ENCODE measurements around the gene GRM8.

Gene GRM8

GRCh38 chr7:126656165-126656564 lies 596.6 kb downstream of the GRM8 start:
- DNase-seq, result no peak

- no peak for DNase-seq
These were observed 615.2 kb downstream of the GRM8 start for GRCh38 chr7:126637538-126637937.

GRCh38 chr7:126635545-126635944 lies 617.2 kb downstream of the GRM8 start:
- DNase-seq, result no peak

DNA sequence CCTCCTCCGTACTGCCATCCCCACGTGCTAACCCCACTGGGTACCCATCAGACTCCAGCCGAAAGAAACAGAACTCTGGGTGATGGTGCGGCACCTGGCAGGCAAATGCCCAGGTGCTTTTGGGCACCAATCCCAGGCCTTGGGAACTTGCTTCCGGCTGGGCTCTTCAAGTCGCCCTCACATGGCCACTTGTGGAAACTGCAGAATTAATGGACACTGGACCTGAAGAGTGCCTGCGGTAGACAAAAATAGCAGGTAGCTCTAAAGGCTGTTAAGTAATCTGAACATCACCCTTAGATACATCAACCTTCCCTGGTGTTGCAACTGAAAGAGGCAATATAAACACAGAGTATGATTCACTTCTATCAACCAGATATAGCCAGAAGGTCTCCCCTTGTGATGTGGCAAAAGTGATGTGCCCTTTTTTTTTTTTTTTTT lies 644.4 kb downstream of the GRM8 start:
- DNase-seq, result peak; percentile 25

DNA sequence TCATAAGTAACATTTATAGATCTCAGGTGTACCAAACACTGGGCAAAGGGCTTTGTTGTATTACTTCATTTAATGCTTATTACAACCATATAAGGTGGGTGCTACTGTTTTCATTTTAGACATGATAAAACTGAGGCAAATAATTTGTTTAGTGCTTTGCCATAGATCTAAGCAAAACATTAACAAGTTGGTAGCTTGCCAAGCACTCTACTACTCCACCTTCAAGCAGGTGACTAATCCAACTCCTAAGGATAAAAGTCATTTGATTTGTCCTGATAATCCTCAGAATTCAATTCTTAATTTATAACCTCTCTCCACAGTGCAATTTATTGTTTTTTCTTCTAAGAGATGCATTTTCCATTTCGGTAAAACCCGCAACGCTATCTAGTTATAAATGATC lies 646.4 kb downstream of the GRM8 start:
- no peak for DNase-seq

DNA sequence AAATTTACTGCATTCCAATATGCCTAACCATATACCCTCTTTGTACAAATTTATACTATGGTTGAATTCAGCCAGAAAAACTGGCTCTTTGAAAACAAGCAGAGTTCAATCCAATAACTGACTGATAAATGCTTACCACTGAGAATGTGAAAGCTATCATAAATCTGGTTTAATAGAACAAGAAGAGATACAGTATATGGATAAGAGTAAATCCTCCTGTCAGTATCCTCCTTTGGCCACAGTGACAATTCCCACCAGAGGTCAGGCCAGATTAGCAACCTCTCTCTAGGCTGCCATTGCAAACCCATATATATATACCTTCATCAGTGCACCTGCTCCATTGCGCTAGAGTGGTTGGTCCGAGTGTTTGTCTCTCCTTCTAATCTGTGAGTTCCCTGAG lies 647.2 kb downstream of the GRM8 start:
- DNase-seq, result no peak

DNA sequence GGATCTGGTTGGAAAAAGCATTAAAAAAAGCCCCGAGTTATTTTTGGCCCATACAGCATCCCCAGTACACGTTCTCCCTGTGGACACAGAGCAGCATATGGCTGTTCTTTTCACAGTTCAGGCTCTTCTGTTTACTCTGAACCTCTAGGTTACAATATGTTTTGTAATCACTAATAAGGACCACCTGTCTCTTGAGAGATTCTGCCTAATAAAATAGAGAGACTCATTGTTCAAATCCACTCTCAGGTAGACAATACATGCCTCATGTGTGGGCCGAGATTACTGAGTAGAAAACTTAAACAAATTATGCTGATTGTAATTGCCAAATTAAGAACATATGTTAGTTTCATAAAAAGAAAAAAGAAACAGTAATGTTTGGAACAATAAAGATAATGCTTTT lies 647.7 kb downstream of the GRM8 start:
- DNase-seq, result no peak

DNA sequence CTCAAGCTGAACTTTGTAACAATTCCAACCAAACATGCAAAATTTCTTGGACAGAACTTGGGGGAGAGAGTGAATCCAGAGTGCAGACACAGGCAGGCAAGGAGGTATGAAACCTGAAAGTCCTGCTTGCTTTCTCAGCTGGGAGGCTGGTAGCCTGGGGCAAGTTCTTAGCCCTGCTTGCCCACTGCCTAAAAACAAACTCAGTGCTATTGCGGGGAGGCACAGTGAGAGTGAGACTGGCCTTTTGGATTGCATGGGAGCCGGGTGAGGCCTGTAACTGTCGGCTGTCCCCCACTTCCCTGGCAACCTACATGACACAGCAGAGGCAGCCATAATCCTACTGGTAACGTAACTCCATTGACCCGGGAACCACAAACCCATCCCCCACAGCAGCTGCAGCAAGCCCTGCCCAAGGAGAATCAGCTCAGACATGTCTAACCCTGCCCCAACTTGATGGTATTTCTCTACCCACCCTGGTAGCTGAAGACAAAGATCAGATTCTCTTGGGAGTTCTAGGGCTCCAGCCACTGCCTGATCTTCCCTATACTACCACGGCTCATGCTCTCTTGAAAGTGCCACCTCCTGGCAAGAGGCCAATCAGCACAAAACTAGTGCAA lies 663.6 kb downstream of the GRM8 start:
- DNase-seq, result no peak

DNA sequence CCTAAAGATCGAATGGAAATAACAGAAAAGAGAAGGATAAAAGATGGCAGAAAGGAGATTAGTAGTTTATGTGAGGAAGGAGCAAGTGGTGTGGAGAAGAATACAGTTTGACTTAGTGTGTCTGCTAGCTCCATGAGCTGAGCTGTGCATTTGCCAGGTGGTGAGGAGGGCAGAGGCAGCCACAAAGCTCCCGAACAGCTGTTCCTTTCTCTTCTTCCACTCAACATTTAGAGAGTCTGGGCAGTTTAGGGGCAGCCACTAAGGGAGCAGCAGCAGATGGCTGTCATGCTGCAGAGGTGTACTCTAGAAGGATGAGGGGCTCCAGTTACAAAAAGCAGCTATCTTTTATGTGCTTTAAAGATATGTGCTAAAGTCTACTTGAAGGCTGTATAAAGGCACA lies 674.4 kb downstream of the GRM8 start:
- DNase-seq, result no peak

DNA sequence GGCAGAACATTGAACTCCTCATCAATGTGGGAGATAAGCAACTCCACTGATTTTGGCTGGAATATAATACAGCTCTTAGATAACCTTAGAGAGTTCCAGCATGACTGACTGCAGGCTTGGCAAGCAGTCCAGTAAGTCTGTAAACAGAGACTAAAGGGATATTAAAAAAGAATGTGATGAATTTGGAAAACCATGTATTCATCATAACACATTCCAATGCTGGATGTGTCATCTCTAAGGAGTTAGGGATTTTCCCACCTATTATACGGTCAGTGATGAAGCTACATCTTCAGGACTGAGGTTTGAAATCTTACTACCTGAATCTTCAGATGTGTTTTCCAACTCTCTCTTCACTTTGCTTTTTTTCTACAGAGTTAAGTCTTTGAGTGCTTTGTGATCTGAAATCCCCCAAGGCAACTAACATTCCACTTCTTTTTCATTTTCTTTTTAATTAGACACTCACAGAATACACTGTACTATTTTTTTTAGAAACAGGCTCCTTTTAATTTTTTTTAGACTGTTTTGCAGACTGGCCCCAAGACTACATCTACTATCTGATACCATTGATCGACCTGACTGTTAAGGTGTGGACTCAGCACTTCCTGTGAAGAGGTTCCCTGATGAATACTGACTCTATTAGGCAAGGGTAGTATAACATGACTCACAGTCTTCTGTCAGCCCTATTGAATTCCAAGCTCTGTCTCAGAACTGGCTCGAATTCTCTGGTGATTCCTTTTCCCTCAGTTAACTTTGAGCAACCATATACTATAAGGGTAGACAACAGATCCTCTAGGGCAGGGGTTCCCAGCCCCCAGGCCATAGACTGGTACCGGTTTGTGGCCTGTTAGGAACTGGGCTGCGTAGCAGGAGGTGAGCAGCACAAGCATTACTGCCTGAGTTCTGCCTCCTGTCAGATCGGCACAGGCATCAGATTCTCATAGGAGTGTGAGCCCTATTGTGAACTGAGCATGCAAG lies 678.2 kb downstream of the GRM8 start:
- DNase-seq, result no peak

DNA sequence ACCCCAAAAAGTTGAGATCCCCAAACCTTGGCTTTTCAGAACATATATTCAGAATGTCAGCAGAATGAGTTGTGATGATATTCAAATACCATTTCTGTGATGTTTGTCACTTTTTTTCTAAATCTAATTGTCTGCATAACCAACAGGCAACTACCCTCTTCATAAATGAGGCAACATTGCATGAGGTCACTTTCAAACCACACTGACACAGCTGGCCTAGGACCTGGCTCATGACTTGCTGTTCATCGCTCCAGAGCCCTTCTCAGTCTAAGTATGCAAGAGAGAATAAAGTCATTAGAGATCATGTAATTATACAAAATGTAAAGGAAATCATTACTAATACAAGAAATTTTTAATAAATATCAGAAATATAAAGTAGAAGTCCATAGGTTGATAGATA lies 681.9 kb downstream of the GRM8 start:
- no peak for DNase-seq

DNA sequence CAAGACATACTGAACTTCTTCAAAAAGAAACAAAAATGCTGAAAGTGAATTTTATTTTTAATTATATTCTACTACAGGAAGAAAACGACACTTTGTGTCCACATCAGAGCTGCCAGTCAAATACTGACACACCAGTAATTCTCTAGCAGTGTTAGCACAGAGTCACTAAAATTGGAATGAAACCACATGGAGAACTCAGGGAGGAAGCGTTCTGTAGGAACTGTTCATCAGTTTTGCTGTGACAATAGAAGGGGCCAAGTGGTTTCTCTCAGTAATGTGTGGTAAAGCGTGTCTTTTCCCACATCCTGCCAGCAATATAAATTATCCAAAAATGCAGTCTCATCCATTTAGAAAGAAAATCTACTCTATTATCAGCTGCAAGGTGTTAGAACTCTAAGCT lies 683.3 kb downstream of the GRM8 start:
- DNase-seq, result no peak

DNA sequence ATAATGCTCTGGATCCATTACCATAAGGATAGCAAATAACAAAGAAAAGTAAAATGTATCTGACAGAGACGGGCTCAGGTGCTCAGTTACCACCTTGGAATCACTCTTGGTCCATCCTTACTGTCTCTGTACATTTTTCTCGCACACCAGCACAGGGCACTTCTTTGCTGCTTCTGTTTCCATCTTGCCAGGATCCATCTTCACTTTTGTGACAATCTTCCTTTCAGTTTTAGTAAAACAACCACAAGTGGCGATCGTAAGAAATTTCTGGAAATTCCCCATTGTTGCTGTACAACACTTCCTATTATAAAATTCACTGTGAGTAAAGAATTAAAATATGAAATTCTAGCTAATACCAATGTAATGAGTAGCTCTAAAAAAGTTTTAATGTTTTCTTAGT lies 695.5 kb downstream of the GRM8 start:
- no peak for DNase-seq

- DNase-seq, result no peak
These were observed 711.3 kb downstream of the GRM8 start for GRCh38 chr7:126541406-126541805.

GRCh38 chr7:126535176-126535575 lies 717.6 kb downstream of the GRM8 start:
- no peak for DNase-seq

DNA sequence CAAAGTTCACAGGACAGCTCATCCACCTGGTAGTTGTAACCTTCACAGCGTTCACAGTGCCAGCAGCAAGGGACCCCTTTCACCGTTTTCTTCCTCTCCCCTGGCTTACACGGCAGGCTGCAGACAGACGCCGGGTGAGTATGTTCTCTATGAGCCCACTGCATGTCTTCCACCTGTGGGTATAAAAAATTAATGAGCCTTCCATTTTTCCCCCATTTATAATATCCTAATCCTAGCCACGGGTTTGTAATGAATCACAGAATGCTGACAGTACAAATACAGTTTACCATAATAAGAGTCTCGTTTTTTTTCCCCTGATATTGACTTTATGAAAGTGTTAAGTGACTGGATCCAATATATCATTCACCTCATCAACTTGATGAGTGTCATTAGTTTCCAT lies 719.0 kb downstream of the GRM8 start:
- DNase-seq, result no peak

DNA sequence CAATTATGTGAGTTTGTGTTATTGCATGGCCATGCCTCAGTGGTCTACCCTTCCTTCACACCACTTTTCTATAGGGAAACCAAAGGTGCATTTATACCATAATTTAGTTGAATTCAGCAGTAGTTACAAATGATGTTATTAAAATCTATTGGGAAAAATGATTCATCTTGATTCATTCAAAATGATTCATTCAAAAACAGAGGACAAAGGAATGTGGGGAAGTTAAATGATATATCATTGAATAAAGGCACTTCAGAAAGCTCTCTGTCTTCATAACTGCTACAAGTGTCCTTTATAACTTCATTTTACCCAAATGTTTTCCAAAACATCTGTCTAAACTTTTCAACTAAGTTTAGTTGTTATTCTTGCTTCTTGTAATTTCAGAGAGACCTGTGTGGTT lies 722.9 kb downstream of the GRM8 start:
- DNase-seq, result no peak

- DNase-seq, result peak; percentile 26
These were observed 723.5 kb downstream of the GRM8 start for GRCh38 chr7:126529254-126529653.

- DNase-seq, result no peak
These were observed 726.8 kb downstream of the GRM8 start for GRCh38 chr7:126525906-126526305.

DNA sequence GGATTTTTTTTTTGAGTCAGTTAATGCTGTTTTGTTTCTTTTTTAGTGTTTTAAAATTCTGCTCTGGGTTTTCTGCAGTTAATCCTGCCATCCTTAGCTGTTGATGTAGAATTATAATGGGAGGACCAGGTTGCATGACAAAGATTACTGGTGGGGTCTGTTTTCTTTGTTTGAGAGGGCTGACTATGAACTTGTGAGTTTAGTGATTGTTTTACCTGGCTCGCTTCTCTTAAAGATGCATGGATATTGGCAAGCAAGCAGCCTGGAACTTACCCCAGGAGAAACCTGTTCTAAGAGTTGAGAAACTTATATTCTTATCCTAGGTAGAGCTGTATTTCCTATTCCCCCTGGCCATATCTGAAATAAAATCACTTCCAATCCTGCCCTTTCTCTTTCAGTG lies 727.8 kb downstream of the GRM8 start:
- DNase-seq, result no peak

DNA sequence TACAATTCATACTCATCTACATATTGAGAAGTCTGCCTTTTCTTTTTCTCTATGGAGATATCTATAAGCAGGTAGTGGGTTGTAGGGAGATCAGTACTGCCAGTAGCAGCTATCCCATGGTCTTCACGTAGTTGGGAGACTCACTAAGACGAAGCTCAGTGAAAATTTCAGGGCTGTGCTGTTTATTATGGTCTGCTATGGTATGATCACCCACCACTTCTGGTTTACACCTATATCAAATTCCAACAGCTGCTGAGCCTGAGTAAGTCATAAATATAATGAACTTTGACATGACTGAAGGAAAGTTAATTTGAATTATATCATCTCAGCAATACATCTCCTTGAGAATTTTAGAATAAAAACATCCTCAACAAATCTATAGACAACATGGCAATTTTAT lies 741.7 kb downstream of the GRM8 start:
- DNase-seq, result no peak

GRCh38 chr7:126501617-126502016 lies 751.1 kb downstream of the GRM8 start:
- DNase-seq, result no peak

GRCh38 chr7:126499481-126499880 lies 753.3 kb downstream of the GRM8 start:
- DNase-seq, result no peak

GRCh38 chr7:126495733-126496132 lies 757.0 kb downstream of the GRM8 start:
- DNase-seq, result no peak

DNA sequence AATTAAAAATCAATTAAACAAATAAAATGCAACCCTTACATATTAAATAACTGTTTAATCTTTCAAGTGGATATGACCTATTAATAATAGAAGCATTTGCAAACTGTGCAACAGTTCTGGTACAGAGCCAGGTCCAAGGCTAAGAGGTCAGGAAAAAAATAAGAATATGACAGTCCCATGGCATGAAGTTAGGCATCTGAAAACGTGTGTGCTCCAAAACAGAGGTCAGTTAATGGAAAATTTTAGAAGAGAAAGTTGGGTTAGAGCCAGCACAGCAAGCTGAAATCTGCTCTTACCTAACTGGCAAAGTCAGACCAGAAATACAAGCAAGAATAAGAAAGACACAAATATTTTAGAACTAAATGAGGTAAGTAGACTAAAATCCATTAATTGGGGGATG lies 757.7 kb downstream of the GRM8 start:
- no peak for DNase-seq

All from OCI-M1 (cell line).